GM10266 (cell line): ENCODE data around the gene SGTA.

ENCODE experiments used
- DNase-seq: peaks from one replicate; pipeline ENCODE4 v3.0.0; 2012; ENCODE audit errors: extremely low spot score
- TF ChIP-seq, protein P1 (sequence below): IDR thresholded peaks from 2 replicates; pipeline ENCODE4 v1.5.1; 2012; ENCODE audit warnings: mild to moderate bottlenecking, low read depth; ENCODE audit not compliant: control insufficient read depth, insufficient read depth; ENCODE audit errors: missing control alignments

The SGTA gene

DNA sequence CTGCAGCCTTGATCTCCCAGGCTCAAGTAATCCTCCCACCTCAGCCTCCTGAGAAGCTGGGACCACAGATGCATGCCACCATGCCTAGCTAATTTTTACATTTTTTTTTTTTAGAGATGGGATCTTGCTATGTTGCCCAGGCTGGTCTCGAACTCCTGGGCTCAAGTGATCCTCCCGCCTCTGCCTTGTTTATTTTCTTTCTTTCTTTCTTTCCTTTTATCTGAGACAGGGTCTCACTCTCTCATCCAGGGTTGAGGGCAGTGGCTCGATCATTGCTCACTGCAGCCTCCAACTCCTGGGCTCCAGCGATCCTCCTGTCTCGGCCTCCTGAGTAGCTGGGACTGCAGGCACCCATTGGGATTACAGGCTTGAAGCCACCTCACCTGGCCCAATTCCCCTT lies 76.8 kb downstream of the SGTA start:
- DNase-seq: no peak
- TF ChIP-seq, protein P1, sequence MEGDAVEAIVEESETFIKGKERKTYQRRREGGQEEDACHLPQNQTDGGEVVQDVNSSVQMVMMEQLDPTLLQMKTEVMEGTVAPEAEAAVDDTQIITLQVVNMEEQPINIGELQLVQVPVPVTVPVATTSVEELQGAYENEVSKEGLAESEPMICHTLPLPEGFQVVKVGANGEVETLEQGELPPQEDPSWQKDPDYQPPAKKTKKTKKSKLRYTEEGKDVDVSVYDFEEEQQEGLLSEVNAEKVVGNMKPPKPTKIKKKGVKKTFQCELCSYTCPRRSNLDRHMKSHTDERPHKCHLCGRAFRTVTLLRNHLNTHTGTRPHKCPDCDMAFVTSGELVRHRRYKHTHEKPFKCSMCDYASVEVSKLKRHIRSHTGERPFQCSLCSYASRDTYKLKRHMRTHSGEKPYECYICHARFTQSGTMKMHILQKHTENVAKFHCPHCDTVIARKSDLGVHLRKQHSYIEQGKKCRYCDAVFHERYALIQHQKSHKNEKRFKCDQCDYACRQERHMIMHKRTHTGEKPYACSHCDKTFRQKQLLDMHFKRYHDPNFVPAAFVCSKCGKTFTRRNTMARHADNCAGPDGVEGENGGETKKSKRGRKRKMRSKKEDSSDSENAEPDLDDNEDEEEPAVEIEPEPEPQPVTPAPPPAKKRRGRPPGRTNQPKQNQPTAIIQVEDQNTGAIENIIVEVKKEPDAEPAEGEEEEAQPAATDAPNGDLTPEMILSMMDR: no peak
